ENCODE data around the gene GPR85.

GRCh38 chr7:113119429-113119828, 32.8 kb upstream of the GPR85 start:
- TF ChIP-seq CTCF (IDR thresholded peaks at IDR 0.05; ENCODE audit: insufficient read depth, low read depth, low read length), result no peak
- TF ChIP-seq EZH2 (IDR thresholded peaks at IDR 0.05; ENCODE audit: insufficient read depth, low read length), result no peak

Data from astrocyte (in vitro differentiated cells and primary cell).